IPS DF 4.7 (cell line): ENCODE measurements around the gene CDKL1.

Source experiments
- DNase-seq: peaks from one replicate; pipeline ENCODE4 v3.0.0-alpha.2; 2013; ENCODE audit warnings: low spot score; ENCODE audit errors: extremely low read depth

Gene CDKL1

DNA sequence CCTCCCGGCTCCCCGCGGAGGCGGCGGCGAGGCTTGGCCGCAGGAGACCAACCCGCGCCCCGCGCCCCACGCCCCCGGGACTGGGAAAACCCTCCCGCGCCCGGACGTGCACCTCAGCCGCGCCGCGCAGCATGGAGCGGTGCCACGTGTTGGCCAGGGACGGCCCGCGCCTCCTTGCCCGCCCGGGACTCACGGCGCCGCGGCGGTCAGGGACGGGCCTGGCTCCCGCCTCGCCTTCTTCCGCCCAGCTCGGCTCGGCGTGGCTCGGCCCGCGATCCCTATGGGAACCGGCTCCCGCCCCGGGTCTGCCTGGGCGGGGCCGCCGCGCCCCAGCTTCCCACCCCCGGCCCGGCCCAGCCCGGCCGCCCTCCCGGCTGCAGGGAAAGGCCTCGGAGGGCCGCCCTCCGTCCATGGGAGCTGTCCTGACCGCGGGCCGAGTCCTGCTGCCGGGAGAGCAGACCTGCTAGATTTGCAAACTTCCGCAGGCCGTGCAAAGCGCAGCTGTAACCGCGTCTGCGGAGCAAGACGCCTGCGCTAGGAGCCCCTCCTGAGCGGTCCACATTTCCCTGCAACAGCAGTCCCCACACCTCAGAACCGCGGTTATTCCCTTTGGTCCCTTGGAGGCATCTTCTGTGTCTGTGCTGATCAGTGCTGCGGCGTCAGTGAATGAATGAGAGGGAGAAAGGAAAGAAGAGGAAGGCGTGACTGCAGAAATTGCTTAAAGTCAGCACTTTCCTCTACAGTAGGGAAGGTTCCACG is at the start of gene CDKL1:
Gene CDKL1 (minus strand): TSS at position 251 of the 759 bp plus-strand sequence. CDS start 1,013 bp downstream, outside the sequence.
- peak; percentile 5 for DNase-seq

DNA sequence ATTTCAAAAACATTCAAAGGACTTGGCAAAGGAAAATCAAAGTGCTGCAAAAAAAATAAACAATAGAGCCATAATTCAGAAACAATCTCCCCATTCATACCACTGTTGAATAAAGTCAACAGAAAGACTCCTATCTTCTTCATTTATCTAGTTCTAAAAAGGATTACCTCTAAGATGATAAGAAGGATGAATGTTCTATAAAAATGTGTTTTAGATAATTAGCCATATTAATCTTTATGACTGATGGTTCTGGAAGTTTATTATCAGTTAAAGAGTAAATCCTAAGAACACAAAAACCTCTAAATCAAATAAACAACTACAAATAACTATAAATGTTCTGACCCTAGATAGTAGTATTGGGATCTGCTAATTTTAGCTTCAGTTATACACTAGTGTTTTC is 37.8 kb upstream of the CDKL1 start:
- DNase-seq = no peak

DNA sequence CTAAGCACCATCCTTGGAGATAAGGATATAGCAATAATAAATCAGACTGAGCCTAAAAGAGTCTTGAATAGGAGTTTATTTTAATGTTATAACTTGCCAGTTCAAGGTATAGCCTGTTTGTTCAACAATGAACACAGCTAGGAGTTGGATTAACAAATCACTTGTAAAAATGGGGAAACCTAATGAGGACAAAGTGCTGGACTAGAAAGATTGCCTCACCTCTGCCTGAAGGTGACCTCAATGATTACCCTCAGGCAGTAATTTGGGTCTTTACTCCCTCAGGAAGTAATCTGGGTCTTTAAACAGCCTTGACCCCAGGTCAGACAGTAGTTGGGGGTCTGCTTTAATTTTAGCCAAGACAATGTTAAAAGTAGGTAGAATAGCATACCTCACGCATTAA is 35.5 kb upstream of the CDKL1 start:
- no peak for DNase-seq

DNA sequence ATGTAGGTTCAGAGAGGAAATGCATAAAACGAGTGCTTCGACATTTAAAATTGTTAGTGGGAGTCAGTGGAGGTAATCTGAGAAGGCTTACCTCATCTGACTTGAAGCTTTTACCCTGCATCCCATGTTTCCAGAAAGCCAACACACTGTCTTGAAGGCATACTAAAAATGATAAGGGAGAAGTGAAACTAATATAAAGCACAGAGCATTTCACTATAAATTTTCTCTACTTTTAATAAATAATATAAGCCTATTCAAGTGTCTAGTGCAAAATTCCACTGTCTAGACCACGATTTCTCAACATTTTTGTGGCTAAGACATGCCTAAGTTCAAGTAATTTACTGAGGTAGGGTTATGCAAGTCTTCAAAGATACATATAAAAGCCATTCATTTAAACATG is 29.1 kb upstream of the CDKL1 start:
- DNase-seq = no peak

DNA sequence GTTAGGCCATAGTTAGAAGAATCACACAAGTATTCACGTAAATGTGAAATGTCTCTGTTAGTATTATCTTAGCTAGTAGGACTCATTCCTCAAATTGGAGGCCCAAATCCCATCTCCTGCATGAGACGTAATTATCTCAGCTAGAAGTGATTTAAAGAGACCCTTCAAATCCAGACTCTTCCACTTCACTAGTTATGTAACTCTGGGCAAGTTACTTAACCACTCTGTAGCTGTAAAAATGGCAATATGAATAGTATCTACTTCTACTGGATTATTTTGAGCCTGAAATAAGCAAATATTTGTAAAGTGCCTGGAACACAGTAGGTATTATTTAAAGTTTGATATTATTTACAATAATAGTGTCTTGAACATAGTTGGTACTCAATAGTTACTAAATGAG is 28.4 kb upstream of the CDKL1 start:
- no peak for DNase-seq

DNA sequence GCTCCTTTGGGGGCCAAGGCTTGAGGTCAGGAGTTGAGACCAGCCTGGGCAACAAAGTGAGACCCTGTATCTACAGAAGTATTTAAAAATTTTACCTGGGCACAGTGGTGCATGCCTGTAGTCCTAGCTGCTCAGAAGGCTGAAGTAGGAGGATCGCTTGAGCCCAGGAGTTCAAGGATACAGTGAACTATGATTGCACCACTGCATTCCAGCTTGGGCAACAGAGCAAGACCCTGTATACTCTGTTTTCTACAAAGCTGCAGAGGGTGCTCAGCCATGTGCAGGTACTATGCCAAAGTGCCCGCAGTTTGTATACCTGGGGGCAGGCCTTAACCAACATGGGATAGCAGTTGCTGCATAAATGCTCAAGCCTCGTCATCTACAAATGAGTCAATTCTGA is 26.8 kb upstream of the CDKL1 start:
- no peak for DNase-seq

DNA sequence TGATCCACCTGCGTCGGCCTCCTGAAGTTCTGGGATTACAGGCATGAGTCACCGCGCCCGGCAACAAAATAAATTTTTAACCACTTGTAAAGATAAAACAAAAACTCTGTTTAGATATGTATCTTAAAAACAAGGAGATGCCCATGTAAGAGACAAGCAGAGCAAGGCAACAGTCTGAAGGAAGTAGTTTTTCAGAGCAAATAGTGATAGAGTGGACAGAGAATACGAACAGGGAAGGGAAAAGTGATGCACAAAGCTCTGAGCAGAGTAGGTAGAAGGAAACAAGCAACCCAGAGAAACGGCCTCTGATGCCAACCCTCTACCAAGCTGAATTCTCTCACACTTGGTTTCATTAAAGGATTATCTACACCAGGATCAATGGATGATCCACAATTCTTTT is 24.8 kb upstream of the CDKL1 start:
- no peak for DNase-seq

DNA sequence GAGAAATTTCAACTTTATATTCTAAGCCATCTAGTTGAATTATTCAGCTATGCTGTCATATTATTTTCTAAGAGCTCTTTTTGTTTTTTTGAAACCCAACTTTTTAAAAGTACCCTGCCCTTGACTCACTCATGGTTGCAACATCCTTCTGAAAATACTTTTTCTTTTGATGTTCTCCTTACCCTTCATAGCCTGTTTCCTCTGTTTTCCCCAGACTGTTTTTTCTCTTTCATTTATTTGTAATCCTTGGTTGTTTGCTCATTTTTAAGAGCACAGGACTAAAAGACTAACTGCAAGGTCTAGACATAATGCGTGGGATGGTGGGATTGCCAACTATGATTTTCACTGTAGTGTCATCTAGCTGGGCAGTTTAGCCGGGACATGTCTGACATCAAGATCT is 21.2 kb upstream of the CDKL1 start:
- no peak for DNase-seq

DNA sequence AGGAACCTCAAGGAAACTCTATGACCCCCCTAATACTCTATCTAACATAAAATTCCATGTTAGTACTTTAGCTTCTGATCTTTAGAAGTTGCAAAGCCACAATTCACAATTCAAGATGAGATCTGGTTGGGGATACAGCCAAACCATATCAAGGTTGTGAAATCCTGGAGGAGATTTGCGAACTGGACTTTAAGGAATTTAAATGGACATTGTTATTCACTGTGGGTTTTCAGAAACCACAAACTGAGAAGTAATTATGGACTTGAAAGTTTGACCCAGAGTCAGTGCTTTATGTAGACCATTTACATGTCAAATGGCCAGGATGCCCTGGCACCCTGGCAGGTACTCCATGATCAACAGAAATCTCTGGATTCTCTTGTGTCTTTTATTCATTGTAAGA is 14.2 kb upstream of the CDKL1 start:
- DNase-seq = no peak

DNA sequence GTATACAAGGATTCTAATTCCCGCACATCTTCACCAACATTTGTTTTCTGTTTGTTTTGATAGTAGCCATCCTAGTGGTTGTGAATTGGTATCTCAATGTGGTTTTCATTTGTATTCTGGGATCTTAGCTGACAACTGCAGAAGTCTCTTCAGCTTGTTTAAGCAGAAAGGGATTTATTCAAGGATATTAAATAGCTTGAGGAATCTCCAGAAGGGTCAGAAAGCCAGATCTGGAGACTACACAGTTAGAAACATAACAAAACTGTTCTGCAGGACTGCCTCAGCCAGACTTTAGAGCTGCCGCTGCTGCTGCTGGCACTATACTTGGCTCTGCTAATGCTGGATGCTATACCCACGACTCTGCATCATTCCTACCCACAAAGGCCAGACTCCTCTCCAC is 13.4 kb upstream of the CDKL1 start:
- no peak for DNase-seq

DNA sequence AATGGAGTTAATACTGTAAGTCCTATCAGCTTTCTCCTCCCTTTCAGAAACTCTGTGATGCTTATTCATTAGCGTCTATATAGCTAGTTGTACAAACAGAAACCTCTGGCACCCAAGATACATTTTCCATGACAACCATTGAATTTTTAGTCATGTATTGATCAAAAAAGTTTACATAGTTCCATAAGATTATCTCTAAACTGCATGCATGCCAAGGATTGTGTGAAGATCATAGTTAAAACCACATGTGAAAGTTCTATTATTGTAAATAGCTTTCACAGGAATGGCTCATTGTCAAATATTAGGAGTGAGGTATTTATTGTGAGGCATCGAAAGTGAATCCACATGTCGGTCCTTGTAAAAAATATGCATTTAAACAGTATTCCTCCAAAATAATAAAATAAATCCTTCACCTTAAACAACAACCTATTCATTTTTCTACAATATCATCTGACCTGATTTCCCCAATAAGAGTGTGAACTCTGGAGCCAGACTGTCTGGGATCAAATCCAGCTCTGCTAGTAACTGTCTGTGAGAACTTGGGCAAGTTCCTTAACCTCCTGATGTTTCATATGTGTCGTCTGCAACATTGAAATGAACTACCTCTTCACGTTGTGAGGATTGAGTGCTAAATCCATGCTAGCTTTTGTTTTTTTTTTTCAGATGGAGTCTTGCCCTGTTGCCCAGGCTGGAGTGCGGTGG is 10.6 kb upstream of the CDKL1 start:
- DNase-seq = no peak

DNA sequence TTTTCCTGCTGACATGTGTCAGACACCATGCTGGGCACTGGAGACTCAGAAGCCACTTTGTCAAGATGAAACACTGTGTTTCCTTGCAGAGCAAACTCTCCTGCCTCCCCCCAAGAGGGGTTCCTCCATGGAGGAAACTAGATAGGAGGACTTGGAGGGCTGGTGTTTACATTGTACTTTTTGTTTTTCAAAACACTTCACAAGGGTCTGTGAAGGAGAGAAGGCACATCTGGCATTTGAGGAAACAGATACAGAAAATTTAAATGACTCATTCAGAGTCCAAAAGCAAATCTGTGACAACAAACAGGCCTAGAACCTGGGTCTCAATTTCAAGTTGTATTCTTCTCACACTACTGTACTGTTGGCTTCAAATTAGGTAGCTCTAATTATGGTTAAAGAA is 6.7 kb upstream of the CDKL1 start:
- no peak for DNase-seq

DNA sequence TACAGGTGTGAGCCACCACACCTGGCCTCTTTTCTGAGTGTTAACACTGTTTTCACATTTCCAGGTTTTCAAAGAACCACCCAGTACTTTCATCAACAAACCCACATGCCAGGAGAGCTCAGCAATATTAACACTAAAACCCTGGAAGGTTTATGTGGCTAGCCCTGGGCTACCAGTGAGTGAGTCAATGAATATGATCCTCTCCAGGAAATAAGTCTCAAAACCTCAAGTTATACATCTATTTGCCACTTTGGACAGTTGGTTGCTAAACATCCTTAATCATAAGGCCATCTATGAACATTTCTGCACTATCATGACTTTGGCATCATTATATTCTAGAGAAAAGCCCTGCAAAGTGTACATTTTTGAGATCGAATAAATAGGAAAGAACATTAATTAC is 6.3 kb upstream of the CDKL1 start:
- no peak for DNase-seq

DNA sequence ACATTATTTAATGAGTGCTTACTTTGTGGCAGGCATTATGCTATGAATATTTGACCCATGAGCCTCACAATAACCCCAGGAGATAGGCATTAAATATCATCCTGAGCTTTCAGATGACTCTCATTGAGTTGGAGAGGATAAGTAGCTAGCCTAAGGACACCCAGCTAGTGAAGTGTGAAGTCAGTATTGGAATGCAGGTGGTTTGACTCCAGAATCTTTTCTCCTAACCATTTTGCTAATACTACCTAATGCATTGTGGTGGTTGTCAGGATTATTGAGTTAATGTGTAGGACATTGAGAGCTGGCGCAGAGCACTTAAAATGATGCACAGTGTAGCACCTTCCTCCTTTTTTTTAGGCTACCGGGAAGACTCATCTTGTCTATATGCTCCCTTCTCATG is 3.8 kb upstream of the CDKL1 start:
- DNase-seq = no peak

DNA sequence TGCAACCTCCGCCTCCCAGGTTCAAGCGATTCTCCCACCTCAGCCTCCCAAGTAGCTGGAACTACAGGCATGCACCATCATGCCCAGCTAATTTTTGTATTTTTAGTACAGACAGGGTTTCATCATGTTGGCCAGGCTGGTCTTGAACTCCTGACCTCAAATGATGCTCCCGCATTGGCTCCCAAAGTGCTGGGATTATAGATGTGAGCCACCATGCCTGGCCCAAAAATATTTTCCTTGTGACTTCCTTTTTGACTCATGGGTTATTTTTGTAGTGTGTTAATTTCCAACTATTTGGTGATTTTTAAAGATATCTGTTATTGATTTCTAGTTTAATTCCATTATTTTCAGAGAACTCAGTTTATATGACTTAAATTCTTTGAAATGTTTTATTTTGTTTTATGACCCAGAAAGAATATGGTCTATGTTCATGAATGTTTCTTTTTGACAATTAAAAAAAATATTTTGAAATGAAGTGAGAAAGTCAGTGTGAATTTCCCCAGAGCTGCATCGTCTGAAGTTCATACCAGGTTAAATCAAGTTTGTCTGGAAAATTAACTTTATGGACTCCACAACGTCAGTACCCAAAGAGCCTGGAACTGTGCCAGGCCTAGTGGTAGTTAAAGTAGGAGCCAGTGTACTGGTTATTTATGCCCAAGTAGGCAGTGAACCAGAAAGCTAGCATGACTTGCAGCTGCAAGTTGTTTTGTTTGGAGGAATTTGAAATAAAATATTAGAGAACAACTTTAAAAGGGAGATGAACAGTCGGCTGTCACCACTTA is 2.8 kb upstream of the CDKL1 start:
- no peak for DNase-seq

DNA sequence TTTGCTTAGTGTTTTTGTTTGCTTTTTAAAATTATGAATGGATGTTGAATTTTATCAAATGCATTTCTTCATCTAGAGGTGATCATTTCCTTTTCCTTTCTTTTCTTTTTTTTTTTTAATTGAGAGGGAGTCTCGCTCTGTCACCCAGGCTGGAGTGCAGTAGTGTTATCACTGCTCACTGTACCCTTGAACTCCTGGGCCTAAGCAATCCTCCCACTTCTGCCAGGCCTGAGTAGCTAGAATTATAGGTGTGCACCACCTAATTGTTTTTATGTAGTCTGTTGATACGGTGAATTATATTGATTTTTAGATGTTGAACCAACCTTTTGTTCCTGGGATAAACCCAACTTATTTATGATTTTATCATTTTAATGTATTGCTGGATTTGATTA is 1.5 kb upstream of the CDKL1 start:
- DNase-seq = no peak

DNA sequence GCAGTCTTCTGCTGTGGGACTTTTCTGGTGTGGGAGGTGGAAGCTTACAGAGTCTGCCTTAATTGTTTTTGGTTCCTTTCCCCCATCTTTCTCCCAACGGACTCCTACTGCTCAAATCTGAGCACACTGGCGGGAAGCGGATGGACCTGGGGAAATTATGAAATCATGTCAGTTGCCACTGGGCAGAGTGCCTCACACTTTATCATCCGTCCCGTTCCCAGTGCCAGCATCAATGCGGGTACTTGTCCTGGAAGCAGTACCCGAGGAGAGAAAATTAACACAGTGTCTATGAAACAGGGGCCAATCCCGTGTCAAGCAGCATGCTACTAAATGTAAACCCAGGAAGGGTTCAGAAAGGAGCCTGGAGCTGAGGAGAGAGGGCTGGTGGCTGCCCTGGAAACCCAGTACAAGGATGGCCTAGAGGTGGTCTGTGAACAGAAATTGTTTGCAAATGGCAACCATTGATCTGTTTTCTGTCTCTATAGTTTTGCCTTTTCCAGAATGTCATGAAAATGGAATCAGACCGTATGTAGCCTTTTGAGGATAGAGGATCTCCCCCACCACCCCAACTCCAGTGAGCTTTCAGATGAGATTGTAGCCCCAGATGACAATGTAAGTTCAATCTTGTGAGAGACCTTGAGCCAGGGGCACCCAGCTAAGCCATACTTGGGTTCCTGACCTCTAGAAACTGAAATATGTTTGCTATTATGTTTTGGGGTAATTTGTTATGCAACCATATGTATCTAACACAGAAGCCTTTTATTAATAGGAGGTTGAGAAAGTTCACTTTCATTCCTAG is 908 bp upstream of the CDKL1 start:
- DNase-seq = no peak

DNA sequence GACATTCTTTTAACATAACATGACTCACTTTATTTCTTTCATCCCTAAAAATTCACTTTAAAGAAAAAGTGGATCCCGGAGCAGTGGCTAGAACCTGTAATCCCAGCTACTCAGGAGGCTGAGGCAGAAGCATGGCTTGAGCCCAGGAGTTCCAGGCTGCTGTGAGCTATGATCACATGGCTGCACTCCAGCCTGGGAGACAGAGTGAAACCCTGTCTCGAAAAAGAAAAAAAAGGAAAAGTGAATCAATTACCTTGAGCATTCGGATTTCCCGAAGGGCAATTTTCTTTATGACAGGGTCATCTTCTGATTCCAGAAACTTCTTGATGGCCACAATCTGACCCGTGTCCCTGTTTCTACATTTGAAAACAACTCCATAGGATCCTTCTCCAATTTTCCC is 1.2 kb downstream of the CDKL1 start:
- no peak for DNase-seq

DNA sequence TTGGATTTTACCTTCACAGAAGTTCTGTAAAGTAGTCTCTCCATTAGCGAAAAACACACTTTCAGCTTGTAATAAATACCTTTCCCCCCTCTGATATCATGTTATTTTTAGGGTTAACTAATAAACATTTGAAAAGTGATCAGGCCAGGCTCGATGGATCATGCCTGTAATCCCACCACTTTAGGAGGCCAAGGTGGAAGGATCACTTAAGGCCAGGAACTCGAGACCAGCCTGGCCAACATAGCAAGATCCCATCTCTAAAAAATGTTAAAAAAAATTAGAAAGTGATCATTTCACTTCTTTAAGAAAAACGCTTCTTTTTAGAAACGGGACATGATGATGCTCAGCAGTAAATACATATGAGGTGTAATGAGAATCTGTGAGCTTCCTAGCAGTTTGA is 2.0 kb downstream of the CDKL1 start:
- no peak for DNase-seq

DNA sequence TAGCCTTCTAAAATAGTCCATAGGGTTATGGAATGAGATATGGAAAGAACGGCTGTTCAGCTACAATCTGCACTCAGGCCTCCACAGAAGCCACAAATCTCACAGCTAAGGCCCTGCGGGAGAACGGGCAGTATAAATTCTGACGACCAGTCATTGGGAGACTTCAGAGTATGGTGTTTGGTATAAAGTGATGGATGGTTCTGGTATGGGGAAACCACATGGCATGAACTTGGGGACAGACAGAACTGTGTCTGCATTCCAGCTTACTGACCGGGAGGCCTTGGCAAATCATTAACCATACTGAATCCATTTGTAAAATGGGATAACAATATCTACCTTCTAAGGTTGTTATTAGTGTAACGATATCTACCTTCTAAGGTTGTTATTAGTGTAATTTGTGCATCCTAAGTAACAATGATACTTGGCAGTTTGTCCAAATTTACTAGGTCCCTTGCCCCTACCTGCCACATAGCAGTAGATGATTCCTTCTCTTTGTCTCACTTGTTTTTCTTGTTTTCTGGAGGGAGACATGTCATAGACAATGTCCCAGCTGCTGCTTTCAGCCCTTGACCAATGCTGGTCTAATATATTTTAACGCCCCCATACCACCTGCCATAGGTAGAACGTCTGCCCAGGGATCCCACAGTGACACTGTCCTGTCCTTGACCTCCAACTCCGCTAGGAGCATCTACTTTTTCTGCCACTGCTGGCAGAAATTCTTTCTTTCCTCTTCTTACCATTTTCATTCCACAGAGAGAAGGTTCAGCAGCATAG is 6.8 kb downstream of the CDKL1 start:
- DNase-seq = no peak
